BJ (cell line): Measurements from ENCODE around the gene ADAMTS5. TPM values are rescaled to one million over a fixed set of nuclear protein-coding genes. Genes with fewer than 3 reads are reported as not detected.

ENCODE experiments used
- CTCF ChIA-PET: fragments of 350-600 bp; formaldehyde crosslinking; extraction: SDS; loops from one replicate; lab custom pipeline; 2021; ENCODE audit warnings: antibody characterized with exemption, inconsistent platforms; lab: Yijun Ruan, JAX
- POLR2A ChIA-PET: fragments of 300-600 bp; sonication (Branson Sonifier 250); formaldehyde crosslinking; extraction: SDS; loops from one replicate; lab custom pipeline; 2021; ENCODE audit warnings: antibody characterized with exemption; lab: Charles Lee
- DNase-seq: peaks from one replicate; pipeline ENCODE4 v3.0.0-alpha.2; 2011; ENCODE audit warnings: low read depth
- H3K27me3 ChIP-seq: 2 replicates; pipeline ENCODE4 v1.6.0; 2011; ENCODE audit warnings: low read length; ENCODE audit not compliant: control insufficient read depth, insufficient read depth
- H3K36me3 ChIP-seq: 2 replicates; pipeline ENCODE4 v1.5.1; 2011; ENCODE audit warnings: low read length; ENCODE audit not compliant: control insufficient read depth, insufficient read depth
- H3K4me3 ChIP-seq: 2 replicates; pipeline ENCODE4 v1.5.1; 2011; ENCODE audit warnings: low read depth, mild to moderate bottlenecking, control low read depth, low read length
- polyA plus RNA-seq: library from polyadenylated mRNA; depleted of rRNA; stranded (reverse); fragments of >200 nt; gene quantifications from 2 replicates; pipeline ENCODE4 v1.2.3, GENCODE V29; 2011
- TF ChIP-seq, protein P1 (sequence below): IDR thresholded peaks from 2 replicates; pipeline ENCODE4 v1.5.1; 2011; ENCODE audit warnings: low read depth, mild to moderate bottlenecking, control low read depth, inconsistent platforms, low read length, moderate library complexity; ENCODE audit not compliant: insufficient read depth

ADAMTS5 gene
- polyA plus RNA-seq, 1 experiment: 4.2 TPM

- POLR2A ChIA-PET: no interaction called here
- CTCF ChIA-PET: interaction anchor here (0.6 to 0.8 kb wide), 2 partner anchors 24 to 129 kb away, joined by 3 read pairs; no protein-coding TSS in a partner anchor
- Histone ChIP-seq H3K4me3 (no peak overlapping the region), H3K36me3 (peaks cover 1% of the 10 kb centered on the region; the same call in 1 of the 2 replicates), H3K27me3 (no peaks in the 10 kb centered on the region)
- no peak for DNase-seq
- TF ChIP-seq, protein P1, sequence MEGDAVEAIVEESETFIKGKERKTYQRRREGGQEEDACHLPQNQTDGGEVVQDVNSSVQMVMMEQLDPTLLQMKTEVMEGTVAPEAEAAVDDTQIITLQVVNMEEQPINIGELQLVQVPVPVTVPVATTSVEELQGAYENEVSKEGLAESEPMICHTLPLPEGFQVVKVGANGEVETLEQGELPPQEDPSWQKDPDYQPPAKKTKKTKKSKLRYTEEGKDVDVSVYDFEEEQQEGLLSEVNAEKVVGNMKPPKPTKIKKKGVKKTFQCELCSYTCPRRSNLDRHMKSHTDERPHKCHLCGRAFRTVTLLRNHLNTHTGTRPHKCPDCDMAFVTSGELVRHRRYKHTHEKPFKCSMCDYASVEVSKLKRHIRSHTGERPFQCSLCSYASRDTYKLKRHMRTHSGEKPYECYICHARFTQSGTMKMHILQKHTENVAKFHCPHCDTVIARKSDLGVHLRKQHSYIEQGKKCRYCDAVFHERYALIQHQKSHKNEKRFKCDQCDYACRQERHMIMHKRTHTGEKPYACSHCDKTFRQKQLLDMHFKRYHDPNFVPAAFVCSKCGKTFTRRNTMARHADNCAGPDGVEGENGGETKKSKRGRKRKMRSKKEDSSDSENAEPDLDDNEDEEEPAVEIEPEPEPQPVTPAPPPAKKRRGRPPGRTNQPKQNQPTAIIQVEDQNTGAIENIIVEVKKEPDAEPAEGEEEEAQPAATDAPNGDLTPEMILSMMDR: no peak
Measured at GRCh38 chr21:26934383-26934782, 32.5 kb downstream of the ADAMTS5 start.

DNA sequence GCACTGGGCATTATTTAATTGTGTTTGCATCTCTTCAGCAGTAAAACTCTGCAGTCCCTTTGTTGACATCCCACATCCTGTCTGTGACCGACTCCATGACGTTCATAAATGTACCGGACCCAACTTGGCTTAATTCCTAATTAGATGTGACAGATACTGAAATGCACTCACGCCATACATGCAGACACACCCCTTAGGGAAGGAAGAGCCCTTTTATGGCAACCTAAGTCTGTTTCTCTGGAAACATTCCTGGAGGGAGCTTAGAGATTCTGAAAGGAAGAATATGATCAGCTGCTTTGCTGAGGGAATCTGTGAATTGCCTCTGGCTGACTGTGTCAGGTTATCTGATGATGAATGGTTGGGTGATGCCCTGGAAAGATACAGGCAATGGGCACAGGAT is 33.4 kb downstream of the ADAMTS5 start:
- H3K27me3 ChIP-seq: no peaks in the 10 kb centered on the region
- H3K36me3 ChIP-seq: peaks cover 1% of the 10 kb centered on the region; the same call in 1 of the 2 replicates
- TF ChIP-seq, protein P1: no peak
- no peak for DNase-seq
- ChIA-PET POLR2A (no interaction called here), CTCF (no interaction called here)
- H3K4me3 ChIP-seq: no peak overlapping the region

DNA sequence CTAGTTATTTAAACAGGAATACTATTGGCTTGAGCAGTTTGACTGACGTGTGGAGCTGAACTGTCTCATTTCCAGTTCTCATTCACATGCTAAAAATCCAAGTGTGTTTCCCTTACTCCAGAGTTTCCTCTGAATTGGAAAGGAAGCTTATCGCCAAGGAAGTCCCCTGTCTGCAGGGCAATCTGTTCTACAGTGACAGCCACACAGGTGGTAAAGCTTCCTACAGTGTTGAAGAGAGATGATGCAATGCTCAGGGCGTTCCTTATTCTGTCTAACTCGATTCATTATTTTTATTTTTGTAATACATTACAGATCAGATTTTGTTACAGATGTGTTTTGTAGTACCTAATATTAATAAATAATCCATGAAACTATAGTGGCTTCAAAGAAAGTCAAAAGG is 41.3 kb downstream of the ADAMTS5 start:
- H3K27me3 ChIP-seq: no peaks in the 10 kb centered on the region
- DNase-seq: no peak
- TF ChIP-seq, protein P1: no peak
- ChIA-PET POLR2A (no interaction called here), CTCF (interaction anchor here (0.9 to 1.5 kb wide), 2 partner anchors 12 to 70 kb away, joined by 3 read pairs; no protein-coding TSS in a partner anchor)
- H3K4me3 ChIP-seq: no peak overlapping the region
- H3K36me3 ChIP-seq: peaks cover 2% of the 10 kb centered on the region; the same call in 1 of the 2 replicates

DNA sequence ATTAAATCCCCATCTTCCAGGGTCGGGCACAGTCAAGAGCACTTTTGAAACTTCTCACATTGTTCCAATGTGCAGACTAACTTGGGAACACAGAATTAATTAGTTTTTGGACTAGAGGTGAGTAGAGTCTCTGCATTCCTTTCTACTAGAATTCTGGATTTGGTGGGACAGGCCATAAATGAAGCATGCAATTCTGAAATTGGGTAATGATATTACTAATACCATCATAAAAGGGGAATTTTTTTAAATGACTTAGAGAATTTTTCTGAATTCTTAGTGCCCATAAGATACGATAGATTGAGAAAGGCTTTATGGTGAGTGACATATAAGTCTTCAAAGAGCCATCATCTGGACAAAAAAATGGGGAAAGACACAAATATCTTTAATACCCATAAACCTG is 41.8 kb downstream of the ADAMTS5 start:
- POLR2A ChIA-PET: no interaction called here
- TF ChIP-seq, protein P1: no peak
- Histone ChIP-seq H3K27me3 (no peaks in the 10 kb centered on the region), H3K36me3 (peaks cover 2% of the 10 kb centered on the region; the same call in 1 of the 2 replicates), H3K4me3 (no peak overlapping the region)
- DNase-seq: no peak
- CTCF ChIA-PET: interaction anchor here (1.5 kb wide), 1 partner anchor 12 kb away, joined by 3 read pairs; no protein-coding TSS in a partner anchor

DNA sequence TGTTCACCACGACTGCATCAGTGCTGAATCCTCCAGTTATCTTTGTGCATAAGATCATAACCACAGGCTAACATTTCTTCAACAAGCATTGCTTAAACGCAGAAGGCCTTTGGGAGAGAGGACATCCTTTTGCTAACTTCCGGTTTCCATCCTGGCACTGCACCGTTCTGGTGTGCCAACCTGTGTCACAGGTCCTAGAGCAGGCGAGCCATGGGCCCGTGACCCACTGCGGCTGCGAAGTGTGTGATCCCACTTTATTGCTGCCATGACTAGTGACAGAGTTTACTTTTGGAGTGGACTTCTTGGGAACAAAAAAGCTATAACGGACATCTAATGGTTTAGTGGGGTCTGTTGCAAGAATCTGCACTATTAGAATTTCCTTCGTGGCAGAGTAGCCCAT is 42.9 kb downstream of the ADAMTS5 start:
- peaks cover 2% of the 10 kb centered on the region; the same call in 1 of the 2 replicates for H3K36me3 ChIP-seq

More for the DNA sequence above, 42.9 kb downstream of the ADAMTS5 start:
- POLR2A ChIA-PET: no interaction called here
- Histone ChIP-seq H3K27me3 (no peaks in the 10 kb centered on the region), H3K4me3 (no peak overlapping the region)
- CTCF ChIA-PET: no interaction called here
- TF ChIP-seq, protein P1: no peak
- no peak for DNase-seq
